Measurements from ENCODE around the gene MERTK. TPM values are rescaled to one million over a fixed set of nuclear protein-coding genes. Genes with fewer than 3 reads are reported as not detected.

Gene MERTK
- total and polyA plus RNA-seq, 2 of the 13 experiments (the other 11 are each of a cell fraction or from before 2014, with no cell fraction given): 37.3 to 44.7 TPM

DNA sequence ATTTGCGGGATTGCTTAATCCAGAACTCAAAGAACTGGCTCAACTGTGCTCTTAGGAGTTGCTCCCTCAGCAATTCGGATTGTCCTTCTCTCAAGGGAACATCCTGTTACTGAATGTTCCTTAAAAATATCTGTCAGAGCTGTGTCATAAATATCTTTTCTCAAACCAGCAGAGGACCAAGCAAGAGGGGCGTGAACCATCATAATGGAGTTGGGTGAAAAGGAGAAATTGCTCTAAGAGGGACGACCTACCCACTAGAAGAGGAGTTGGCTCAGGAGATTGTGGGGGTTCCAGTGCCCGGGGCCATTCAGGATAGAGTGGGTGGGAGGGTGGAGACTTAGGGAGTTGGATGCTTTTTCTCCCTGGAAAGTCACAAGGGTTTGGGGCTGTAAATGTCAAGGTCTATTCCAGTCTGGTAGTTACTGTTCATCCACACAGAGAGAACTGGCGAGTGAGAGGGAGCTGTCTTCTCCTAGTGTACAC is 59.5 kb downstream of the MERTK start:
- WGBS (ENCODE audit: low lambda C conversion rate): 97% methylated on average over 6 of the region's 6 CpGs
- TF ChIP-seq ATF7 (IDR thresholded peaks at IDR 0.05) (no peak), ATF7 (CRISPR knock-in tag; IDR thresholded peaks at IDR 0.05) (no peak), ZBTB38 (CRISPR knock-in tag; IDR thresholded peaks at IDR 0.05) (no peak), GATA4 (IDR thresholded peaks at IDR 0.05; ENCODE audit: borderline replicate concordance, low read depth) (no peak), SIX4 (CRISPR knock-in tag; IDR thresholded peaks at IDR 0.05) (no peak), THAP11 (CRISPR knock-in tag; IDR thresholded peaks at IDR 0.05) (no peak), KLF13 (CRISPR knock-in tag; IDR thresholded peaks at IDR 0.05) (no peak)
- TF ChIP-seq, protein P1, sequence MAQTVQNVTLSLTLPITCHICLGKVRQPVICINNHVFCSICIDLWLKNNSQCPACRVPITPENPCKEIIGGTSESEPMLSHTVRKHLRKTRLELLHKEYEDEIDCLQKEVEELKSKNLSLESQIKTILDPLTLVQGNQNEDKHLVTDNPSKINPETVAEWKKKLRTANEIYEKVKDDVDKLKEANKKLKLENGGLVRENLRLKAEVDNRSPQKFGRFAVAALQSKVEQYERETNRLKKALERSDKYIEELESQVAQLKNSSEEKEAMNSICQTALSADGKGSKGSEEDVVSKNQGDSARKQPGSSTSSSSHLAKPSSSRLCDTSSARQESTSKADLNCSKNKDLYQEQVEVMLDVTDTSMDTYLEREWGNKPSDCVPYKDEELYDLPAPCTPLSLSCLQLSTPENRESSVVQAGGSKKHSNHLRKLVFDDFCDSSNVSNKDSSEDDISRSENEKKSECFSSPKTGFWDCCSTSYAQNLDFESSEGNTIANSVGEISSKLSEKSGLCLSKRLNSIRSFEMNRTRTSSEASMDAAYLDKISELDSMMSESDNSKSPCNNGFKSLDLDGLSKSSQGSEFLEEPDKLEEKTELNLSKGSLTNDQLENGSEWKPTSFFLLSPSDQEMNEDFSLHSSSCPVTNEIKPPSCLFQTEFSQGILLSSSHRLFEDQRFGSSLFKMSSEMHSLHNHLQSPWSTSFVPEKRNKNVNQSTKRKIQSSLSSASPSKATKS (CRISPR knock-in tag; IDR thresholded peaks at IDR 0.05): no peak
- TF ChIP-seq, protein P2, sequence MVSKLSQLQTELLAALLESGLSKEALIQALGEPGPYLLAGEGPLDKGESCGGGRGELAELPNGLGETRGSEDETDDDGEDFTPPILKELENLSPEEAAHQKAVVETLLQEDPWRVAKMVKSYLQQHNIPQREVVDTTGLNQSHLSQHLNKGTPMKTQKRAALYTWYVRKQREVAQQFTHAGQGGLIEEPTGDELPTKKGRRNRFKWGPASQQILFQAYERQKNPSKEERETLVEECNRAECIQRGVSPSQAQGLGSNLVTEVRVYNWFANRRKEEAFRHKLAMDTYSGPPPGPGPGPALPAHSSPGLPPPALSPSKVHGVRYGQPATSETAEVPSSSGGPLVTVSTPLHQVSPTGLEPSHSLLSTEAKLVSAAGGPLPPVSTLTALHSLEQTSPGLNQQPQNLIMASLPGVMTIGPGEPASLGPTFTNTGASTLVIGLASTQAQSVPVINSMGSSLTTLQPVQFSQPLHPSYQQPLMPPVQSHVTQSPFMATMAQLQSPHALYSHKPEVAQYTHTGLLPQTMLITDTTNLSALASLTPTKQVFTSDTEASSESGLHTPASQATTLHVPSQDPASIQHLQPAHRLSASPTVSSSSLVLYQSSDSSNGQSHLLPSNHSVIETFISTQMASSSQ (IDR thresholded peaks at IDR 0.05; ENCODE audit: low read depth): no peak
- TF ChIP-seq, protein P2 (CRISPR knock-in tag; IDR thresholded peaks at IDR 0.05; ENCODE audit: borderline replicate concordance): no peak
- TF ChIP-seq, protein P3, sequence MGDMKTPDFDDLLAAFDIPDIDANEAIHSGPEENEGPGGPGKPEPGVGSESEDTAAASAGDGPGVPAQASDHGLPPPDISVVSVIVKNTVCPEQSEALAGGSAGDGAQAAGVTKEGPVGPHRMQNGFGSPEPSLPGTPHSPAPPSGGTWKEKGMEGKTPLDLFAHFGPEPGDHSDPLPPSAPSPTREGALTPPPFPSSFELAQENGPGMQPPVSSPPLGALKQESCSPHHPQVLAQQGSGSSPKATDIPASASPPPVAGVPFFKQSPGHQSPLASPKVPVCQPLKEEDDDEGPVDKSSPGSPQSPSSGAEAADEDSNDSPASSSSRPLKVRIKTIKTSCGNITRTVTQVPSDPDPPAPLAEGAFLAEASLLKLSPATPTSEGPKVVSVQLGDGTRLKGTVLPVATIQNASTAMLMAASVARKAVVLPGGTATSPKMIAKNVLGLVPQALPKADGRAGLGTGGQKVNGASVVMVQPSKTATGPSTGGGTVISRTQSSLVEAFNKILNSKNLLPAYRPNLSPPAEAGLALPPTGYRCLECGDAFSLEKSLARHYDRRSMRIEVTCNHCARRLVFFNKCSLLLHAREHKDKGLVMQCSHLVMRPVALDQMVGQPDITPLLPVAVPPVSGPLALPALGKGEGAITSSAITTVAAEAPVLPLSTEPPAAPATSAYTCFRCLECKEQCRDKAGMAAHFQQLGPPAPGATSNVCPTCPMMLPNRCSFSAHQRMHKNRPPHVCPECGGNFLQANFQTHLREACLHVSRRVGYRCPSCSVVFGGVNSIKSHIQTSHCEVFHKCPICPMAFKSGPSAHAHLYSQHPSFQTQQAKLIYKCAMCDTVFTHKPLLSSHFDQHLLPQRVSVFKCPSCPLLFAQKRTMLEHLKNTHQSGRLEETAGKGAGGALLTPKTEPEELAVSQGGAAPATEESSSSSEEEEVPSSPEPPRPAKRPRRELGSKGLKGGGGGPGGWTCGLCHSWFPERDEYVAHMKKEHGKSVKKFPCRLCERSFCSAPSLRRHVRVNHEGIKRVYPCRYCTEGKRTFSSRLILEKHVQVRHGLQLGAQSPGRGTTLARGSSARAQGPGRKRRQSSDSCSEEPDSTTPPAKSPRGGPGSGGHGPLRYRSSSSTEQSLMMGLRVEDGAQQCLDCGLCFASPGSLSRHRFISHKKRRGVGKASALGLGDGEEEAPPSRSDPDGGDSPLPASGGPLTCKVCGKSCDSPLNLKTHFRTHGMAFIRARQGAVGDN (CRISPR knock-in tag; IDR thresholded peaks at IDR 0.05): no peak
- TF ChIP-seq, protein P4, sequence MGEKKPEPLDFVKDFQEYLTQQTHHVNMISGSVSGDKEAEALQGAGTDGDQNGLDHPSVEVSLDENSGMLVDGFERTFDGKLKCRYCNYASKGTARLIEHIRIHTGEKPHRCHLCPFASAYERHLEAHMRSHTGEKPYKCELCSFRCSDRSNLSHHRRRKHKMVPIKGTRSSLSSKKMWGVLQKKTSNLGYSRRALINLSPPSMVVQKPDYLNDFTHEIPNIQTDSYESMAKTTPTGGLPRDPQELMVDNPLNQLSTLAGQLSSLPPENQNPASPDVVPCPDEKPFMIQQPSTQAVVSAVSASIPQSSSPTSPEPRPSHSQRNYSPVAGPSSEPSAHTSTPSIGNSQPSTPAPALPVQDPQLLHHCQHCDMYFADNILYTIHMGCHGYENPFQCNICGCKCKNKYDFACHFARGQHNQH (CRISPR knock-in tag; IDR thresholded peaks at IDR 0.05): no peak
- TF ChIP-seq, protein P5, sequence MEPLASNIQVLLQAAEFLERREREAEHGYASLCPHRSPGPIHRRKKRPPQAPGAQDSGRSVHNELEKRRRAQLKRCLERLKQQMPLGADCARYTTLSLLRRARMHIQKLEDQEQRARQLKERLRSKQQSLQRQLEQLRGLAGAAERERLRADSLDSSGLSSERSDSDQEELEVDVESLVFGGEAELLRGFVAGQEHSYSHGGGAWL (CRISPR knock-in tag; IDR thresholded peaks at IDR 0.05): no peak

More for the DNA sequence above, 59.5 kb downstream of the MERTK start:
- Histone ChIP-seq H4K20me1 (ENCODE audit: insufficient read depth, low read length) (no peaks in the 10 kb centered on the region), H2AFZ (ENCODE audit: low read length) (no peak overlapping the region), H3K4me3 (replicated peaks in 1 of 3; ENCODE audit: insufficient read depth in 1 of 3, low read depth in 2 of 3, low read length in 3 of 3) (no peak overlapping the region), H3K9ac (ENCODE audit: insufficient read depth, low read depth, low read length) (no peak overlapping the region), H3K27ac (ENCODE audit: extremely low read length, insufficient read depth, low read length) (no peak overlapping the region), H3K9me3 (ENCODE audit: low read length) (no peaks in the 10 kb centered on the region), H3K36me3 (replicated peaks in 1 of 2; ENCODE audit: control insufficient read depth in 1 of 2, insufficient read depth in 2 of 2, low read length in 2 of 2) (peaks cover 3 to 42% of the 10 kb centered on the region in 2 experiments; a peak in 3 of 5 replicates), H3K79me2 (ENCODE audit: insufficient read depth, low read length) (no peaks in the 10 kb centered on the region), H3K4me2 (ENCODE audit: low read depth, low read length) (no peak overlapping the region), H3K4me1 (ENCODE audit: insufficient read depth, low read length) (peaks cover 65% of the 10 kb centered on the region), H3K27me3 (ENCODE audit: control insufficient read depth in 1 of 2, insufficient read depth in 2 of 2, low read length in 2 of 2) (no peaks in the 10 kb centered on the region)
- CTCF ChIA-PET (ENCODE audit: low intra/inter-chr PET ratio, low total read pairs): no interaction called here
- ATAC-seq (peak; percentile 42; the same call in 2 of the 3 replicates), FAIRE-seq (no peak), DNase-seq (ENCODE audit: low spot score) (no peak)
- intact Hi-C loops (cut with micrococcal nuclease; ENCODE audit: unreplicated experiment): loop anchor here (2.0 kb wide), 1 partner anchor 59 kb away; the partner anchor contains the start of gene MERTK
- in situ Hi-C loops (cut with HindIII; ENCODE audit: extremely low pct_ligation_motif_present, low pct_unique_long_range_greater_than_20kb): no loop called here
- POLR2A ChIA-PET: interaction anchor here (1.3 to 2.0 kb wide), 2 partner anchors 12 to 29 kb away, joined by 3 to 8 read pairs; no protein-coding TSS in a partner anchor
- BruUV-seq (replicated peaks): no TSS peak
